Fibroblast of villous mesenchyme (primary cell): ENCODE data around the gene ELAVL4. TPM values are rescaled to one million over a fixed set of nuclear protein-coding genes. Genes with fewer than 3 reads are reported as not detected.

ENCODE experiments used
- DNase-seq: peaks from one replicate; pipeline ENCODE4 v3.0.0-alpha.2; 2010; ENCODE audit warnings: low read depth
- H3K4me3 ChIP-seq: 2 replicates; pipeline ENCODE4 v1.5.1; 2011; ENCODE audit warnings: low read depth, mild to moderate bottlenecking, low read length
- CTCF ChIP-seq: IDR thresholded peaks from 2 replicates; pipeline ENCODE4 v1.5.1; 2012; ENCODE audit warnings: low read depth, mild to moderate bottlenecking, low read length; ENCODE audit not compliant: insufficient read depth
- total RNA-seq: library from RNA; depleted of rRNA; stranded (reverse); fragments of >200 nt; gene quantifications from 2 replicates; pipeline ENCODE4 v1.2.3, GENCODE V29; 2012

Gene ELAVL4
- total RNA-seq, 1 donor = not detected

DNA sequence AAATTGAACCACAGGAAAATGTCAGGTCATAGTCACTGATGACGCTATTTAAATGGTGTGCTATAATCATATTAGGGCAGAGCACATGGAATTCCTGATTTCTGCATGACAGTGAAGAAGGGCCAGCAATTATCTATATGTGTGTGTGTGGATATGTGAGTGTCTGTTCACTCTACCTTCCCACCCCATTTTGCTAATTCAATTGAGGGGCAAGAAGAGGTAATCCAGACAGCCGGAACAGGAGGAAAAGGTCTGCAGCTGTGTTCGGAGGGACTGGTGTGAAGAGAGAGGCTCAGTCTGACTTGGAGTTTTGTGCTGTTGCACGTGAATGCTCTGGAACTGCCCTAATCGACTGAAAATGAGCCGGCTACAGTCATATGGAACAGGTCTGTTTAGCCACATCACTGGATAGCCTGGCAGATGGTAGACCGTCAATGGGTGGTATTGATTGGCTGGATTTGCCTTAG, 5.1 kb upstream of the ELAVL4 start:
- DNase-seq = no peak
- no peak overlapping the region for H3K4me3 ChIP-seq
- no peak for TF ChIP-seq CTCF

DNA sequence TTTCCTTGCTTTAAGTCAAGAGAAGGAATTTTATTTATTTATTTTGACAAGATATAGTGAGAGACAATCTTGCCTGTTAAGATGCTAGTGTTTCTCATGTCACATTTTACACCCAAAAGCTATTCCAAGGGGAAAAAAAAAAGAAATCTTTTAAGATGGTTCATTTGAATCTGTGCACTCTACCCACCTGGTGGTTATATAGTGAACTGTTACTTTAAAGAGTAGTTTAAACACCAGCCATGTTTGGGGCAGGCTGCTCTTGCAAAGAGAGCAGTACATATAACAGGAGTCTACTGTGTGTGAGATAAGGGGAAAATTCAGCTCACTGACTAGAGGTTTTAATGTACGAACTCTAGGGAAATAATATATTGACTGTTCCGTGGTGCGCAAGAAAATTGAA, 3.3 kb upstream of the ELAVL4 start:
- TF ChIP-seq CTCF = no peak
- no peak for DNase-seq
- no peak overlapping the region for H3K4me3 ChIP-seq

DNA sequence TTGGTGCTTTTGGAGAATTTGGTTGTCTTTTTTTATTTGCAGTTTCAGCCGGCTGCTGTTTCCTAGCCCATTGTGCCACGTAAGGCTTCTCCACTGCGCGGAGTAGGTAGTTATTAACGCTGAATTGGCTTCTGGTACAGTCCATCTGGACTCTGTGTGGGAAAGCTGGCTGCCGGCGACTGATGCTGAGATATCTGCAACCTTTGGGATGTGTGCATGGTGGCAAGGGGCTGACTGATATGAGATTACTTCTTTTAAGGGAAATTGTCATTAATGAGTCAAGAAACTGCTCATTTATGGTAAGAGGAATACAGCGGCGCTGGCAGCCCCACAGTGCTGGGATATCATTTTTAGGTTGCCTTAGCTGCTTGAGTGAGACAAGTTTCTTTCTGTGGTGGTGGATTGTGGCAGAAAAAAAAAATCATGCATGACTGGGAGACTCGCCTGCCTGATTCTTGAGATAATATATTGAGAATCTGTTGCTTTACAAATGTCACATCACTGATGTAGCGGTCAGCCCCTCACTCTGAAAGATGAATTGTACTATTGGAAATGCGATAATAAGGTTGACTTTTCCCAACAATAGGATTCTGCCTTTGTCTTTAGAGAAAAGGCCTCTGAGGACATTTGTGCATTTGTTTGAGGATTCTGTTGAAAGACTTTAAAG, 2.5 kb upstream of the ELAVL4 start:
- no peak for DNase-seq
- no peak for TF ChIP-seq CTCF
- no peak overlapping the region for H3K4me3 ChIP-seq

GRCh38 chr1:50109116-50109515, 396 bp downstream of the ELAVL4 start:
- no peak overlapping the region for H3K4me3 ChIP-seq
- DNase-seq = no peak
- no peak for TF ChIP-seq CTCF

DNA sequence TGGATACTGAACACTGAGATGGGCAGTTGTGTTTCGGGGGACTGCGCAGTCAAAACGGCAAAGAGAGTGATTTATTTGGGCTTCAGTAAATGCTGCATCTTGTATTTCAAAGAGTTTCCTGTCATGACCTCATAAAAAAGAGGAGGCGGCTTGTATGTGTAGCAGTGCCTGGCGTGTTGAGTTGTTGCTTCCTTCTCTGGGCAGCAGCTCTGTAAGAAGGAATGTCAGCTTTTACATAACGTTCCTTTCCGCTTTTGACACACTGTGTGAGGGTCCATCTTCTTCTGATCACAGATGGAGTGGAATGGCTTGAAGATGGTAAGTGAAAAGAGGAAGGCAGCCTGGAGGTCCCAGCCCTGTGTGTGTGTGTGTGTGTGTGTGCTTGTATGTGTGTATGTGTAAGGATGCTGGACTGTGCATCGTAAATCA, 941 bp downstream of the ELAVL4 start:
- no peak overlapping the region for H3K4me3 ChIP-seq
- TF ChIP-seq CTCF = no peak
- no peak for DNase-seq

DNA sequence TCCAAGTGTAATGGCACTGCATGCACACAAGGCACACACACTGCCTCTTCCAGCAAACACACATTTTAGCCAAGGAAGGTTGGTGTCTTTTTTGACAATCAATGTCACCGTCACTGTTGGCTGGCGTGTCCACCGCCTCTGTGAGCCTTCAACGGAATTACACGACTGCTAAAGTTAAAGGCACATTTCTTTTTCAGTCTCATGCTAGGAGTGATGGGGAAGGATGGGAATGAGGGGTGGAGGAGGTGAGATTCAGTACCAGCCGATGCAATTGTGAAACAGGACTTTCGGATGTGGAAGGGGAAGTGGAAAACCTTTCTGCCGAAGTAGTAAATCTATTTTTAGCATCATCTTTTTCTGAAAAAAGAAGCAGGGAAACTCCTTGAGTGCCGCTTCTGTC, 1.4 kb downstream of the ELAVL4 start:
- TF ChIP-seq CTCF = no peak
- no peak for DNase-seq

DNA sequence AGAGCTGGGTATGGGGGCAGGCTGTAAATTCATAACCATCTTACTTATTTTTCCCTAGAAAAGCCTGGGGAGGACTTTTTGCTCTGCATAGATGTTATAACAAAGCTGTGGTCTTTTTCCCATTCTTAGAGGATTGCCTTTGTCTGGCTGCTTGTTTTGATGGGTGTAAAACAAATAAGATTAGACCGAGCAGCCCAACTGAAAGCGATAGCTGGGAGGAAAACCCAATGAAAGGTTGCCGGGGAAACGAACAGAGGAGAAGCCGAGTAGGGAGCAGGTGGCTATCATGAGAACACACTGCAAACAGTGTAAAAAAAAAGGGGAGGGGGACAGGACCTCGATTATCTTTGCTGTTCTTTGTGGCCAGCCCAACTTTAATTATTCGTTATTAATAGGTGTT, 1.9 kb downstream of the ELAVL4 start:
- TF ChIP-seq CTCF = no peak
- DNase-seq = no peak
- no peak overlapping the region for H3K4me3 ChIP-seq

More for the DNA sequence above, 1.4 kb downstream of the ELAVL4 start:
- no peak overlapping the region for H3K4me3 ChIP-seq
